Measurements from ENCODE around the gene FMN1.

DNA sequence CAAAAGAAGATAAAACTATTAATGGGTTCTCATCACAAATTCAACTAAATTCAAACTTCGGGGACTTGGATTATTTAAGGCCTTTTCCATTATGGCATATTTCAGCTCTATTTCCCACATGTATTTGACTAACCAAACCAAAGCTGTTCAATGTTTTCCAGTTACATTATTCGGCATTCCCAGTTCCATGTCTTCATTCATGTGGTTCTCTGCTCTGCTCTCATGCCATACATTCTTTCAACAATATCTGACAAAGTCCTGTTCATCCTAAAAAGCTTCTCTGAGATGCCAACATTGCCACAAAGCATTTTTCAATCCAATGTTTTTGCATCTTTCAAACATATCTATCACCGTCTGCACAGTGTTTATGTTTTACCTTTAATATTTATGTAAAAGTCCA lies 335.3 kb downstream of the FMN1 start:
- TF ChIP-seq, protein P1, sequence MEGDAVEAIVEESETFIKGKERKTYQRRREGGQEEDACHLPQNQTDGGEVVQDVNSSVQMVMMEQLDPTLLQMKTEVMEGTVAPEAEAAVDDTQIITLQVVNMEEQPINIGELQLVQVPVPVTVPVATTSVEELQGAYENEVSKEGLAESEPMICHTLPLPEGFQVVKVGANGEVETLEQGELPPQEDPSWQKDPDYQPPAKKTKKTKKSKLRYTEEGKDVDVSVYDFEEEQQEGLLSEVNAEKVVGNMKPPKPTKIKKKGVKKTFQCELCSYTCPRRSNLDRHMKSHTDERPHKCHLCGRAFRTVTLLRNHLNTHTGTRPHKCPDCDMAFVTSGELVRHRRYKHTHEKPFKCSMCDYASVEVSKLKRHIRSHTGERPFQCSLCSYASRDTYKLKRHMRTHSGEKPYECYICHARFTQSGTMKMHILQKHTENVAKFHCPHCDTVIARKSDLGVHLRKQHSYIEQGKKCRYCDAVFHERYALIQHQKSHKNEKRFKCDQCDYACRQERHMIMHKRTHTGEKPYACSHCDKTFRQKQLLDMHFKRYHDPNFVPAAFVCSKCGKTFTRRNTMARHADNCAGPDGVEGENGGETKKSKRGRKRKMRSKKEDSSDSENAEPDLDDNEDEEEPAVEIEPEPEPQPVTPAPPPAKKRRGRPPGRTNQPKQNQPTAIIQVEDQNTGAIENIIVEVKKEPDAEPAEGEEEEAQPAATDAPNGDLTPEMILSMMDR (IDR thresholded peaks at IDR 0.05): no peak
- TF ChIP-seq POLR2AphosphoS5 (IDR thresholded peaks at IDR 0.05; ENCODE audit: low read depth, low read length) (no peak), TCF7L2 (IDR thresholded peaks at IDR 0.05; ENCODE audit: low read depth, low read length) (no peak)
- TF ChIP-seq, protein P2, sequence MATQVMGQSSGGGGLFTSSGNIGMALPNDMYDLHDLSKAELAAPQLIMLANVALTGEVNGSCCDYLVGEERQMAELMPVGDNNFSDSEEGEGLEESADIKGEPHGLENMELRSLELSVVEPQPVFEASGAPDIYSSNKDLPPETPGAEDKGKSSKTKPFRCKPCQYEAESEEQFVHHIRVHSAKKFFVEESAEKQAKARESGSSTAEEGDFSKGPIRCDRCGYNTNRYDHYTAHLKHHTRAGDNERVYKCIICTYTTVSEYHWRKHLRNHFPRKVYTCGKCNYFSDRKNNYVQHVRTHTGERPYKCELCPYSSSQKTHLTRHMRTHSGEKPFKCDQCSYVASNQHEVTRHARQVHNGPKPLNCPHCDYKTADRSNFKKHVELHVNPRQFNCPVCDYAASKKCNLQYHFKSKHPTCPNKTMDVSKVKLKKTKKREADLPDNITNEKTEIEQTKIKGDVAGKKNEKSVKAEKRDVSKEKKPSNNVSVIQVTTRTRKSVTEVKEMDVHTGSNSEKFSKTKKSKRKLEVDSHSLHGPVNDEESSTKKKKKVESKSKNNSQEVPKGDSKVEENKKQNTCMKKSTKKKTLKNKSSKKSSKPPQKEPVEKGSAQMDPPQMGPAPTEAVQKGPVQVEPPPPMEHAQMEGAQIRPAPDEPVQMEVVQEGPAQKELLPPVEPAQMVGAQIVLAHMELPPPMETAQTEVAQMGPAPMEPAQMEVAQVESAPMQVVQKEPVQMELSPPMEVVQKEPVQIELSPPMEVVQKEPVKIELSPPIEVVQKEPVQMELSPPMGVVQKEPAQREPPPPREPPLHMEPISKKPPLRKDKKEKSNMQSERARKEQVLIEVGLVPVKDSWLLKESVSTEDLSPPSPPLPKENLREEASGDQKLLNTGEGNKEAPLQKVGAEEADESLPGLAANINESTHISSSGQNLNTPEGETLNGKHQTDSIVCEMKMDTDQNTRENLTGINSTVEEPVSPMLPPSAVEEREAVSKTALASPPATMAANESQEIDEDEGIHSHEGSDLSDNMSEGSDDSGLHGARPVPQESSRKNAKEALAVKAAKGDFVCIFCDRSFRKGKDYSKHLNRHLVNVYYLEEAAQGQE (IDR thresholded peaks at IDR 0.05; ENCODE audit: insufficient read depth in 1 of 2, low read depth in 2 of 2, low read length in 1 of 2): no peak
